ELF-1 (cell line): Measurements from ENCODE around the gene CTPS1.

Experiments used
- DNase-seq: peaks from one replicate; pipeline ENCODE4 v3.0.0-alpha.2; 2016; ENCODE audit warnings: low read depth, low spot score

CTPS1 gene

DNA sequence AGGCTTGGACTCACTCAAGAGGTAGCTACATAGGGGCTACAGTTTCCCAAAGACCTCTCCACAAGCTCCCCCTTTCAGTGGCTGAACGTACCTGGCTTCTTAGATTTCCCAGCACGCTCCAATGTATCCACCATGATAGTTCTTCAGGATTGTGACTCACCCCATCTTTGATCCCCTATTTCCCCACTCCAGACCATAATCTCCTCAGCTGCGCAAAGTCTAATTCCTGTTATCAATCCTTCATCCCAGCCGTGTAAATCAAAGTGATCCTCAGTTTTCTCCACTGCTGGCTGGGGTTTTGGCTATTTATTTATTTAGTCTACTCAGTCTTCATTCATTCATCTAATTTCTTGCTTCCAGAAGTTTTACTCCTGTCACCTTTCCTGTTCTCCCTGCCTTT, 13.1 kb upstream of the CTPS1 start:
- no peak for DNase-seq

DNA sequence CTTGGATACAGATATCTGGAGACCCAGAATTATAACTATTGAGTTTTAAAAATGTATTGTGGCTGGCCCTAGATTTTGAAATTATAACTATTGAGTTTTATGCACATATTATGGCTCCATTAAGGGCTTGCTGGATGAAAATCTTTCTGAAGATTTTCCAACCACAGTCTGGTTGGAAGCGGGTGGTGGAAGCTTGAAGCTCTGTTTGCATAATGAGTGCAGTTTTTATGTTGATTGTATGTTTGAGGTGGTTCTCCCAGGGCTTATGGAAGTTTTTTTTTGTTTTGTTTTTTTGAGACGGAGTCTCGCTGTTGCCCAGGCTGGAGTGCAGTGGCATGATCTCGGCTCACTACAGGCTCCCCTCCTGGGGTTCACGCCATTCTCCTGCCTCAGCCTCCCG, 10.1 kb upstream of the CTPS1 start:
- no peak for DNase-seq

DNA sequence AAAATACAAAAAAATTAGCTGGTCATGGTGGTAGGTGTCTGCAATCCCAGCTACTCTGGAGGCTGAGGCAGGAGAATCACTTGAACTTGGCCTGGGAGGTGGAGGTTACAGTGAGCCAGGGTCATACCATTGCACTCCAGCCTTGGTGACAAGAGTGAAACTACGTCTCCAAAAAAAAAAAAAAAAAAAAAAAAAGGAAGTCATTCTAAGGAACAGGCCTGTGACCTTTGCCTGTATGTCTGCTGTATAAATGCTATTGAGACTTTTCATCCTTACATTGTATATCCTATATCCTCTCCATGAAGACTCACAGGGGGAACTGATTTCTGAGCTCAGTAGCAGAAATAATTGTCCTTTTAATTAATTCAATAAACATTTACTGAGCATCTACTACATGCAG, 7.5 kb upstream of the CTPS1 start:
- DNase-seq = no peak

DNA sequence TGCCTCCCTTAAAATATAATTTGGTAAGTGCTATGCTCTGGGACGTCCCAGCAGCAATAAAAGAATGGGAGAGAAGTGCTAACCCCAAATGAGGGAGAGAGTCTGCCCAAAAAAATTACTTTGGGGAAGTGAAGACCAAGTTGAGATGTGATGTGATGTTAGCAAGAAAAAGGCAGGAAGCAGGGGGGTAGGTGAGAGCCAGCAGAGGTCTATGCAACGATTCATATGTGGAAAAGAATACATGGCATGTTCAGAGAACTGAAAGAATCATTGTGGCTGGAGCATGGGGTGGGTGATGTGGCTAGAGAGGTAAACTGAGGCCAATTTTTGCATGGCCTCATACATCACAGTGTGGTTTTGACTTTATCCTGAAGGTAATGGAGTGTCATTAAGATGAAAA, 5.6 kb upstream of the CTPS1 start:
- DNase-seq = no peak

DNA sequence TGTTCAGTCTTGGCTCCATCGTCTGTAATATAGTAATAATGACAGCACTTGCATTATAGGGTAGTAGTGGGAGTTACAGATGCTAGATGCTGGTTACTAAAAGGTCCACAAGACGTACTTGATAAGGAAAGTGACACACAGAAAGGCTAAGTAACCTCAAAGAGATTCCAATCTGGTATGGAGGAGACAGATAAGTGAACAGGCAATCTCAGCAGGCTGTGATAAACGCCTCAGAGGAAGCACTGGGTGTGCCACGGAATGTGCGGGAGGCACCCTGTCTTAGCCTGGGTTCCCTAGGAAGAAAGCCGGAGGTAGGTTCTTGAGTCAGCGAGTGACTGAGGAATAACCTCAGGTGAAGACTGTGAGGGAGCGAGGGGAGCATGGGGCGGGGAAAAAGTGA, 4.6 kb upstream of the CTPS1 start:
- no peak for DNase-seq

- DNase-seq = no peak
Observed at GRCh38 chr1:40976952-40977690, 2.4 kb upstream of the CTPS1 start.

GRCh38 chr1:40977716-40978115, 1.8 kb upstream of the CTPS1 start:
- peak; percentile 50 for DNase-seq

DNA sequence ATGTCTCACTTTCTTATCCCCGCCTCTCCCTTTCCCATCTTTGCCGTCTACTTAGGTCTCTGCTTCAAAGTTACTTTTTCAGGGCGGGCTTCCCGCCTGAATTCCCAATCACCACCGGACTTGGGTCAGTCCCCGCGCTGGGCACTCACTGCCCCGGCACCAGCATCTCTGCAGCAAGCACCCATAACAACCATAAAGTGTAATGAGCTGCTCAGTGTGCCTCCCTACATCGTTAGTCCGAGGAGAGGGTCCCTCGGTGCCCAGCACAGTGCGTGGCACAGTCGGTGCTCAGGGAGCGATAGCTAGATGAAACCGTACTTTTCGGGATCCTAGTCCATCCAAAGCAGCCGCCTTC, 633 bp upstream of the CTPS1 start:
- DNase-seq = no peak

DNA sequence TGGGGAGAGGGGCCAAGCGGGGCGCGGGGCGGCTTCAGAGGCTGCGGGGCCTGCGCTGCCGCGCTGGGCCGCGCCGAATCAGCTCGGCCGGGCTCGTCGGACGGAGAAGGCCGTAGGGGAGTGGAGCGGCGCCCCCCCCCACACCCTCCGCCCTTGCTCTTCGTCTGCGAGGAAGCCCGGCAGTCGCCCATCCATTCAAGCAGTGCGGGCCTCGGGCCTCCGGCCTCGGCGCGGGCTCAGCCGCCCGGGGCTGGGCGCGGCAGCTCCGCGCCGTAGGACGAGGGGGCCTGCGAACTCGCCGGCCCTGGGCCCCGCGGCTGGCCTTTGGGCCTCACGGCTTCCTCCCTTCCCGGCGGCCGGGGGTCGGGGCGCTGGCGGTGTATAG, 564 bp downstream of the CTPS1 start:
- no peak for DNase-seq

GRCh38 chr1:40980453-40981121, 1.1 kb downstream of the CTPS1 start:
- peak; percentile 69 for DNase-seq

- DNase-seq = no peak
Observed at GRCh38 chr1:40981691-40982448, 2.4 kb downstream of the CTPS1 start.

- DNase-seq = no peak
Observed at GRCh38 chr1:40982721-40983120, 3.2 kb downstream of the CTPS1 start.

DNA sequence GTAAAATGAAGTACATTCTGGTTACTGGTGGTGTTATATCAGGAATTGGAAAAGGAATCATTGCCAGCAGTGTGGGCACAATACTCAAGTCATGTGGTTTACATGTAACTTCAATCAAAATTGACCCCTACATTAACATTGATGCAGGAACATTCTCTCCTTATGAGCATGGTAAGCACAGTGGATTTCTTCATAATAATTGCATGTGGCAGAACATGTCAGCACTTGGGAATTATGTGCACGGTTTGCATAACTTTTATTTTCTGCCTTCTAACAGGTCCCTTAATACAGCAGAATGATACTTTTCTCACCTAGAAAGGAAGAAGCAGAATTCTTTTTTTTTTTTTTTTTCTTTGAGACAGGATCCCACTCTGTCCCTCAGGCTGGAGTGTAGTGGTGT, 3.8 kb downstream of the CTPS1 start:
- no peak for DNase-seq

DNA sequence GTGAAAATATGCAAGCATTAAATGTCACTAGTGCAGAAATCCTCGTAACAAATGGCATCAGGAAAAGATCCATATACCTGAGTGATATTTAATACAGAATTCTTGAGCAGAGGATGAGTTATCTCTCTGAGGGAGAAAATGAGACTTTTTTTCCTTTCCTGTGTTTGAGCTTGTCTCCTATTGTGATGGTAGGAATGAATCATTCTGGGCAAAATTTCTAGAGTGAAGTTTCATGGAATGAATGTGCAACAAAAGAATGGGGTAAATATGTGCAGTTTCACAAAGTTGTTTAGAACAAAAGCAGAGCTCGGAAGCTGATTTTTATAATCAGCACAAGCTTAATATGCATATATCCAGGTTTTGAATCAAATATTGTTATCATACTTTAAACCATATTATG, 4.6 kb downstream of the CTPS1 start:
- DNase-seq = no peak

GRCh38 chr1:40984531-40984930, 5.0 kb downstream of the CTPS1 start:
- DNase-seq = no peak

- DNase-seq = no peak
Observed at GRCh38 chr1:40985161-40985560, 5.7 kb downstream of the CTPS1 start.

DNA sequence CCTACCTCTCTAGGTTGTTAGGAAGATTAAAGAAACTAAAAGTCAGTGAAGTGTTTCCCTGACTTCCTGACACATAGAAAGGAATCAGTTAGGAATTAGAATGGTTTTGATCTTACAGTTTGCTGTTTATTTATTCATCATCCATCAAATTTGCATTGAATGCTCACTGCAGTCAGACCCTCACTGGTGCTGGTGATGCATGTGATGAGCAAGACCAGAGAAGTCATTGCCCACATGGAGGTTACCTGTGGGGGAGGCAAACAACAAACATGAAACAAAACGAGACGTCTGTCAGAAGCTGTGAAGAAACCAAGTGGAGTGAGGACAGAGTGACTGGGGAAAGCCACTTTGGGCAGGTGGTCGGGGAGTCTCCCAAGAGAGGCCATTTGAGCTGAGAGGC, 6.4 kb downstream of the CTPS1 start:
- no peak for DNase-seq

DNA sequence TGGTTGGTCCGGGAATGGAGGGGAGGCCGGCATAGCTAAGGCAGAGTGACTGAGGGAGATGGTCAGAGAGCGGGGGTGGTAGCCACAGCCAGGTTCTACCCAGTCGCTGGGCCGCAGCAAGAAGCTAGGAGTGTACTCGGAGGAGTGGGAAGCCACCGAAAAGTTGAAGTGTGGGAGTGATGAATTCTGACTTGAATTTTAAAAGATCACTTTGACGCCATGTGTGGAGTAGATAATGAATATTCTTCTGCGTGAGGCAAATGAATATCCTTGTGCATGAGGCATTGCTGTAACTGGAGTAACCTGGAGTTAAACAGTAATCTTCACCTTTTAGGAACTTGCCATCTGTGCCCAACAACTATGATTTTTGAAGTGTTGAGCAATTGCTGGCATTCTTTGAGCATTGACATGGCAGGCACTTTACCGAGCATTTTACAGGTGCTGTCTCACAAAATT, 6.9 kb downstream of the CTPS1 start:
- DNase-seq = no peak

- no peak for DNase-seq
Observed at GRCh38 chr1:40986956-40987355, 7.5 kb downstream of the CTPS1 start.

DNA sequence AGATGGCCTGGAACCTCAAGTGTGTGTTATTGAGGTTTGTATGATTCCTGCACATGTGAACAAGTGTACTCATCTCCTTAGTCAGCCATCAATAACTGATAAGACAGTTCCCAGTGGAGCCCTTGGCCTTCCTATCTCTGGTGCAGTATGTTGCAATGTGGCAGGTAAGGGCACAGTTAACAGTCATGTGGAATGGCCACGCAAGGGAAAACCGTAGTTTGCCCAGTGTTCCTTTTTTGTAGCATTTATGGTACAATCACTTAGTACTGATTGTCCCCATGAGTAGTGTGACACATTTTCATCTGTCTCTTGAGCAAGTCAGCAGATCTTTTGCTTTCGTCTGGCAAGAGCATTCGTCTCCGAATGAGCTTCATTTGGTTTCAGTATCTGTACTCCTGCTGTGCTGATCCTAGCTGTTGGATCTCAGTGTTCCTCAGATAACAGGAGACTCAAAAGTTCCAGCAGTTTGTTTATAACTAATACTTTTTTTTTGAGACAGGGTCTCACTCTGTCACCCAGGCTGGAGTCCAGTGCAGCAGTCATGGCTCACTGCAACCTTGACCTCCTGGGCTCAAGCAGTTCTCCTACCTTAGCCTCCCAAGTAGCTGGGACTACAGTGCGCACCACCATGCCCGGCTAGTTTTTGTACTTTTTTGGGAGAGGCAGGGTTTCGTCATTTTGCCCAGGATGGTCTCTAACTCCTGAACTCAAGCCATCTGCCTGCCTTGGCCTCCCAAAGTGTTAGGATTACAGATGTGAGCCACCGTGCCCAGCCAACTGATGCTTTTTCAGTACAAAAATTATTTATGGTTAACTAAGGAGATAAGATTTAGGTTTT, 8.2 kb downstream of the CTPS1 start:
- no peak for DNase-seq

DNA sequence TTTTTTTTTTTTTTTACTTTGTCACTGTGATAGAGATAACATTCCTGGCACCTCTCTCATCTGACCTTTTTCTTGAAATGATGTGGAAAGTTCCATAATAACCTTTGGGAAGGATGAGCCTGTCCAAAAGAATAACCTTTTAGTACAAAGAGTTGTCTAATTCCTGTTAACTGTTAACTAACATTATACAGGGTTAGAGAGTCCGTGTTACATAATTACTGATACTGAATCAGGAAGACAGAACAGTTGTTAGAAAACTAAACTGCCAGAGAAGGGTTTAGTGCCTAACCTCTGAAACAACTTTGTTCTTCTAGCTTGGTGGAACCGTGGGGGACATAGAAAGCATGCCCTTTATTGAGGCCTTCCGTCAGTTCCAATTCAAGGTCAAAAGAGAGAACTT, 8.8 kb downstream of the CTPS1 start:
- DNase-seq = no peak

DNA sequence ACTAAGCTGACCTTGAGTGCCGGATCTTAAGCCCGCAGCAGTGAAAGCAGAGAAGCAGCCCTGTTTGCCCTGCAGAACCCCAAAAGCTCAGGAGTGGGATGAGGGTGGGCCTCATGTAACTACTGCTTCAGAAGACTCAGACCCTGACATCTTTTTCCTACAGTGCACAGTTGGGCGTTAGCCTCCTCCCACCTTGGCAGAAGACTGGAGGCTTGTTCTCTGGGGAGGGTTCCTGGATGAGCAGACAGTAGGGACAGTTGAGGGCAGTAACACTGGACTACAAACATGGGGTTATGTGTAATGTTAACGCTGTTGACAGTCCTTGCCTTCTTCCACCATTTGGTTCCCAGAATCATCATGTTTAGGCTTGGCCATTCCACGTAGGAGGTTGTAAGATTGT, 9.6 kb downstream of the CTPS1 start:
- DNase-seq = no peak
